SU-DHL-6 (cell line): ENCODE measurements around the gene PLIN4.
A peak's percentile ranks its signal among the peaks of the same experiment; 100 is the strongest.

Source experiments
- CTCF ChIP-seq: fragments of 200-600 bp; sonication (generic); IDR thresholded peaks from one replicate; pipeline ENCODE4 v1.5.1; 2017; ENCODE audit warnings: antibody characterized with exemption, mild to moderate bottlenecking, low read length, moderate library complexity; ENCODE audit not compliant: insufficient read depth, poor library complexity, severe bottlenecking
- EZH2phosphoT487 ChIP-seq: fragments of 200-600 bp; sonication (generic), shearing (Covaris generic); conservative IDR thresholded peaks from 2 replicates; pipeline ENCODE4 v1.6.1; 2018; ENCODE audit warnings: mild to moderate bottlenecking, antibody characterized with exemption, low read length, moderate library complexity, mixed read lengths

DNA sequence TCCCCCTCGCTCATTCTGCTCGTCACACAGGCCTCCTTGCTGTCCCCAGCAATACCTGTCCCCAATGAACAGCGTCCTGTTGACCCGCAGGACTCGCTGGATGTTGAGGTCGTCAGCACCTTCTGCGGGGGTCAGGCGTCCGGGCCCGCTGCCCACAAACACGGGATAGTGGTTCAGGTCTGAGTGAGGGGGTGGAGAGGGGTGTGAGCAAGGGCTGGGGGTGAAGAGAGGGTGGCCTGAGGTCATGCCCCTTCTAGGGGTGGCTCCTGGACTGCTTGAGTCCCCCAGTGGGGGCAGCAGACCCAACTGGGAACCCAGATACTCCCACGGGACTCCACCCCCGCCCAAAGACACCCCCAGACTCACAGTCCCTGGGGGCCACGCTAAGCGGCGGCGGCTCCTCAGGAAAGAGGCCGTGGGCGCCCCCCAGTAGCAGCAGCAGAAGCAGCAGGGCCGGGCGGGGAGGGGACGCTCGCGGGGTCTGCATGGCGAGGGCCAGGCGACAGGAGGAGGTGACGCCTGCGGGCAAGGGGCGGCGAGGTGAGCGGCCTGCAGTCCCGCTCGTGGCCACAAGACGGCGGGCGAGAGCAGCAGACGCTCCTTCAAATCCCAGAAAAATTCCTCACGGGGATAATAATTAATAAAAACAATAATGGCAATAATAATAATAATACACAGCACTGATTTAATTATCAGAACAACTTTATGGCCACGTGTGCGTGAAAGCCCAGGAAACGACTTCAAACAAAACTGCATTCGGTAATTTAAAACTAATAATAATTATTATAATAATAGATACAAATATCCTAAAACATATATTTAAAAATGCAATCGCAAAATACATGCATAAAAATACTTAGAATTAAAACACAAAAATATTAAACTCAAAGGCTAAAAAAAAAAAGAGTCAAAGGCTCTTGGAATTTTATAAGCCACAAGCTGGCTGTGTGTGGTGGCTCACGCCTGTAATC is 40.0 kb upstream of the PLIN4 start:
- TF ChIP-seq CTCF (peak; percentile 72), EZH2phosphoT487 (no peak)
